ENCODE data around the gene SHANK1.
"Not testable (repeated sequence)": the region's sequence is repeated elsewhere in the genome, so short reads cannot be mapped to it uniquely, and the experiment has no call there.

Gene SHANK1

GRCh38 chr19:50719566-50719965, at the start of gene SHANK1:
Gene SHANK1 (minus strand): TSS chr19:50719802. CDS start chr19:50716919, 2,883 bp downstream.
- no peak for DNase-seq

GRCh38 chr19:50768277-50768676, 48.7 kb upstream of the SHANK1 start:
- no peak for DNase-seq

GRCh38 chr19:50767263-50767662, 47.7 kb upstream of the SHANK1 start:
- not testable (repeated sequence) for DNase-seq

GRCh38 chr19:50766746-50767145, 47.1 kb upstream of the SHANK1 start:
- DNase-seq, result not testable (repeated sequence)

GRCh38 chr19:50764409-50764808, 44.8 kb upstream of the SHANK1 start:
- peak; percentile 57 for DNase-seq

GRCh38 chr19:50763521-50763920, 43.9 kb upstream of the SHANK1 start:
- not testable (repeated sequence) for DNase-seq

GRCh38 chr19:50761501-50761900, 41.9 kb upstream of the SHANK1 start:
- not testable (repeated sequence) for DNase-seq

GRCh38 chr19:50759886-50760285, 40.3 kb upstream of the SHANK1 start:
- no peak for DNase-seq

- DNase-seq, result not testable (repeated sequence)
These were observed 39.5 kb upstream of the SHANK1 start for GRCh38 chr19:50759076-50759475.

GRCh38 chr19:50757624-50758023, 38.0 kb upstream of the SHANK1 start:
- not testable (repeated sequence) for DNase-seq

GRCh38 chr19:50756244-50756643, 36.6 kb upstream of the SHANK1 start:
- not testable (repeated sequence) for DNase-seq

GRCh38 chr19:50753879-50754278, 34.3 kb upstream of the SHANK1 start:
- no peak for DNase-seq

GRCh38 chr19:50750010-50750409, 30.4 kb upstream of the SHANK1 start:
- DNase-seq, result no peak

- DNase-seq, result no peak
These were observed 29.9 kb upstream of the SHANK1 start for GRCh38 chr19:50749490-50749889.

- DNase-seq, result not testable (repeated sequence)
These were observed 27.5 kb upstream of the SHANK1 start for GRCh38 chr19:50747141-50747540.

- no peak for DNase-seq
These were observed 25.6 kb upstream of the SHANK1 start for GRCh38 chr19:50745221-50745620.

- no peak for DNase-seq
These were observed 23.9 kb upstream of the SHANK1 start for GRCh38 chr19:50743537-50743936.

- no peak for DNase-seq
These were observed 21.8 kb upstream of the SHANK1 start for GRCh38 chr19:50741179-50741933.

GRCh38 chr19:50739914-50740426, 20.4 kb upstream of the SHANK1 start:
- no peak for DNase-seq

- DNase-seq, result no peak
These were observed 19.7 kb upstream of the SHANK1 start for GRCh38 chr19:50739132-50739913.

GRCh38 chr19:50736338-50736737, 16.7 kb upstream of the SHANK1 start:
- no peak for DNase-seq

GRCh38 chr19:50735869-50736268, 16.3 kb upstream of the SHANK1 start:
- DNase-seq, result no peak

- no peak for DNase-seq
These were observed 10.3 kb upstream of the SHANK1 start for GRCh38 chr19:50729894-50730293.

All from NCI-H69 (cell line).